Skeletal muscle cell (primary cell): Measurements from ENCODE around the gene TUBB8B.
"Not testable (repeated sequence)": the region's sequence is repeated elsewhere in the genome, so short reads cannot be mapped to it uniquely, and the experiment has no call there.

ENCODE experiments used
- DNase-seq: peaks from one replicate; pipeline ENCODE4 v3.0.0-alpha.2; 2010; ENCODE audit warnings: low read depth
- H3K4me3 ChIP-seq: 2 replicates; pipeline ENCODE4 v1.5.1; 2011; ENCODE audit warnings: low read depth, mild to moderate bottlenecking, control low read depth, low read length, moderate library complexity

The TUBB8B gene

DNA sequence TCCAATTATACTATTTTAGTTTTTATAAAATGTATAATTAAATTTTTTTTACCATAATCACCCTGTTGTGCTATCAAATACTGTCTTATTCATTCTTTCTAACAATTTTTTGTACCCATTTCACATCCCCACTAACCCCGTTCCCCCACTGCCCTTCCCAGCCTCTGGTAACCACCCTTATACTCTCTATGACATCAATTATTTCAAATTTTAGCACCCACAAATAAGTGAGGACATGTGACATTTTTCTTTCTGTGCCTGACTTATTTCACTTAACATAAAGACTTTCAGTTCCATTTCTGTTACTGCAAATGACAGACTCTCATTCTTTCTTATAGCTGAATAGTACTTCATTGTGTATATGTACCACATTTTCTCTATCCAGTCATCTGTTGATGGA, 5.0 kb upstream of the TUBB8B start:
- not testable (repeated sequence) for H3K4me3 ChIP-seq, DNase-seq

DNA sequence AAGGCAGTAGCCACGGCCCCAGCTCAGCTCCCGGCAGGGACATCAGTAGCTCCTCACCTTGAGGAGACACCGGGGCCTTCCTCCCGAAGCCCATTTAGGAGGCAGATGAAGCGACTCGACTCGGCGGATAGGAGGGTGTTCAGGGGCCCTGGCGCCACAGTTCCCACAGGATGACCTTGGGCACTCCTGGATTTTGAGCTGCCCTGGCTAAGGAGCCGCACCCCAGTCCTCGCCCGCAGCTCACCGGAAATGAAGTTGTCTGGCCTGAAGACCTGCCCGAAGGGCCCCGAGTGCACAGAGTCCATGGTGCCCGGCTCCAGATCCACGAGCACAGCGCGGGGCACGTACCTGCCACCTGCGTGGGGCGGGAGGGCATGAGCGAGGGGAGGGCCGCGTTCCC, 719 bp downstream of the TUBB8B start:
- not testable (repeated sequence) for H3K4me3 ChIP-seq, DNase-seq

GRCh38 chr18:13177-13576, 36.2 kb downstream of the TUBB8B start:
- DNase-seq, H3K4me3 ChIP-seq: not testable (repeated sequence)

GRCh38 chr18:12773-13172, 36.6 kb downstream of the TUBB8B start:
- H3K4me3 ChIP-seq, DNase-seq: not testable (repeated sequence)

DNA sequence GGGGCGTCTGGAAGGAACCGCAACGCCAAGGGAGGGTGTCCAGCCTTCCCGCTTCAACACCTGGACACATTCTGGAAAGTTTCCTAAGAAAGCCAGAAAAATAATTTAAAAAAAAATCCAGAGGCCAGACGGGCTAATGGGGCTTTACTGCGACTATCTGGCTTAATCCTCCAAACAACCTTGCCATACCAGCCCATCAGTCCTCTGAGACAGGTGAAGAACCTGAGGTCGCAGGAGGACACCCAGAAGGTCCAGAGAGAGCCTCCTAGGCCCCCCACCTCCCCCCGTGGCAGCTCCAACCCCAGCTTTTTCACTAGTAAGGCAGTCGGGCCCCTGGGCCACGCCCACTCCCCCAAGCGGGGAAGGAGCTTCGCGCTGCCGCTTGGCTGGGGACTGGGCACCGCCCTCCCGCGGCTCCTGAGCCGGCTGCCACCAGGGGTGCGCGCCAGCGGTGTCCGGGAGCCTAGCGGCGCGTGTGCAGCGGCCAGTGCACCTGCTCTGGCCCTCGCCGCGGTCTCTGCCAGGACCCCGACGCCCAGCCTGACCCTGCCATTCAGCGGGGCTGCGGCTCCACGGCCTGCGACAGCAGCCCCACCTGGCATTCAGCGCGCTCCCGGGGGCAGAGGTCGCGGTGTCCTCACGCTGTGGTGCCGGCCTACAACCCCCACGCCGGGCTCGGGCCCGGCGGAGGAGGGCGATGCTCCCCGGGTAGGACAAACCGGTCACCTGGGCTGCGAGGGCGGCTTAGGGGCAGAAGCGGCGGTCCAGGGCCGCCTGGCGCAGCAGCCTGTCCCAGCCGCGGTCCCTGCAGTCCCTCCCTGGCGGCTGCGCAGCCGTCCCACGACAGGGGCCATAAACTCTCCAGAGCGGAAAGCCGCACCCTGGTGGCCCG, 37.8 kb downstream of the TUBB8B start:
- not testable (repeated sequence) for H3K4me3 ChIP-seq, DNase-seq

GRCh38 chr18:10624-11184, 38.7 kb downstream of the TUBB8B start:
- H3K4me3 ChIP-seq, DNase-seq: not testable (repeated sequence)

GRCh38 chr18:9937-10336, 39.5 kb downstream of the TUBB8B start:
- not testable (repeated sequence) for H3K4me3 ChIP-seq, DNase-seq
